GM23338 (cell line): ENCODE measurements around the gene SPNS3. TPM values are rescaled to one million over a fixed set of nuclear protein-coding genes. Genes with fewer than 3 reads are reported as not detected.

ENCODE experiments used
- ATAC-seq: fragments of 200-7000 bp; cut with Tn5 transposase; 3 replicates; pipeline ENCODE4 v1.9.1; 2020
- DNase-seq: peaks from one replicate; pipeline ENCODE4 v3.0.0-alpha.2; 2015; ENCODE audit warnings: low spot score
- H2AFZ ChIP-seq: fragments of 200-600 bp; sonication (generic); 2 replicates; pipeline ENCODE4 v1.8.0; 2016; ENCODE audit warnings: antibody characterized with exemption, mild to moderate bottlenecking, moderate library complexity
- H3F3A ChIP-seq: fragments of 200-600 bp; sonication (generic); replicated peaks from 2 replicates; pipeline ENCODE4 v1.8.0; 2017; ENCODE audit warnings: antibody characterized with exemption, mixed run types, low read depth
- H3K27ac ChIP-seq: fragments of 200-600 bp; sonication (generic); 2 replicates; pipeline ENCODE4 v1.6.1; 2016; ENCODE audit warnings: low read depth
- H3K27me3 ChIP-seq: fragments of 200-600 bp; sonication (generic); 2 replicates; pipeline ENCODE4 v1.8.0; 2016; ENCODE audit warnings: mild to moderate bottlenecking, mixed run types, moderate library complexity; ENCODE audit not compliant: insufficient read depth
- H3K36me3 ChIP-seq: fragments of 200-600 bp; sonication (generic); 2 replicates; pipeline ENCODE4 v1.8.0; 2016; ENCODE audit warnings: mild to moderate bottlenecking; ENCODE audit not compliant: insufficient read depth
- H3K4me1 ChIP-seq: fragments of 200-600 bp; sonication (generic); 2 replicates; pipeline ENCODE4 v1.8.0; 2016; ENCODE audit warnings: mild to moderate bottlenecking, moderate library complexity; ENCODE audit not compliant: insufficient read depth
- H3K4me2 ChIP-seq: fragments of 200-600 bp; sonication (generic); 2 replicates; pipeline ENCODE4 v1.7.1; 2017; ENCODE audit warnings: mixed run types
- H3K4me3 ChIP-seq: fragments of 200-600 bp; sonication (generic); 2 replicates; pipeline ENCODE4 v1.6.1; 2016; ENCODE audit warnings: mixed run types
- H3K79me2 ChIP-seq: fragments of 200-600 bp; sonication (generic); replicated peaks from 2 replicates; pipeline ENCODE4 v1.8.0; 2017; ENCODE audit warnings: mild to moderate bottlenecking; ENCODE audit not compliant: insufficient read depth
- H3K9me2 ChIP-seq: fragments of 200-600 bp; sonication (generic); 2 replicates; pipeline ENCODE4 v1.8.0; 2017; ENCODE audit not compliant: insufficient read depth
- H4K20me1 ChIP-seq: fragments of 200-600 bp; sonication (generic); replicated peaks from 2 replicates; pipeline ENCODE4 v1.8.0; 2017; ENCODE audit warnings: mild to moderate bottlenecking; ENCODE audit not compliant: insufficient read depth
- H3K27ac Mint-ChIP-seq: 2 replicates; pipeline ENCODE4 v1.8.0; 2020; ENCODE audit warnings: inconsistent platforms, mild to moderate bottlenecking, moderate library complexity, mixed read lengths
- H3K27me3 Mint-ChIP-seq: 3 replicates; pipeline ENCODE4 v1.8.0; 2022; ENCODE audit warnings: low read depth, mild to moderate bottlenecking, moderate library complexity, mixed read lengths, inconsistent platforms; ENCODE audit not compliant: insufficient read depth, poor library complexity
- H3K36me3 Mint-ChIP-seq: 3 replicates; pipeline ENCODE4 v1.8.0; 2021; ENCODE audit warnings: low read depth, mild to moderate bottlenecking, inconsistent platforms, moderate library complexity, mixed read lengths
- H3K4me1 Mint-ChIP-seq: 3 replicates; pipeline ENCODE4 v1.8.0; 2020; ENCODE audit warnings: mild to moderate bottlenecking, inconsistent platforms, mixed read lengths
- H3K4me3 Mint-ChIP-seq: 3 replicates; pipeline ENCODE4 v1.8.0; 2021; ENCODE audit warnings: moderate library complexity, mild to moderate bottlenecking, inconsistent platforms, mixed read lengths
- H3K9me3 Mint-ChIP-seq: 3 replicates; pipeline ENCODE4 v1.8.0; 2020; ENCODE audit warnings: moderate library complexity, mild to moderate bottlenecking, inconsistent platforms, mixed read lengths
- CREB1 ChIP-seq: fragments of 250-450 bp; sonication (Bioruptor Pico); IDR thresholded peaks from 2 replicates; pipeline ENCODE4 v1.5.0; 2020; ENCODE audit warnings: low read depth, mild to moderate bottlenecking, moderate library complexity
- EZH2 ChIP-seq: fragments of 200-600 bp; sonication (generic); IDR thresholded peaks from one replicate; pipeline ENCODE4 v1.8.0; 2017; ENCODE audit warnings: antibody characterized with exemption, mild to moderate bottlenecking, low read depth; ENCODE audit not compliant: unreplicated experiment
- JUNB ChIP-seq: IDR thresholded peaks from one replicate; pipeline ENCODE4 v1.6.1; 2016; ENCODE audit warnings: antibody characterized with exemption; ENCODE audit not compliant: unreplicated experiment
- STAT1 ChIP-seq: IDR thresholded peaks from one replicate; pipeline ENCODE4 v1.6.1; 2016; ENCODE audit warnings: antibody characterized with exemption; ENCODE audit not compliant: unreplicated experiment
- ZNF114 ChIP-seq: fragments of 250-450 bp; sonication (Bioruptor Pico); IDR thresholded peaks from 2 replicates; pipeline ENCODE4 v1.5.0; 2020; ENCODE audit warnings: mild to moderate bottlenecking, moderate library complexity
- polyA plus RNA-seq: library from polyadenylated mRNA; unstranded; fragments of >200 nt; fragmentation: Nextera tagmentation; extraction: Ambion mirVana; gene quantifications from 2 replicates; pipeline ENCODE4 v1.2.1, GENCODE V29; 2016
- total RNA-seq: library from RNA; depleted of rRNA; stranded (reverse); fragments of >200 nt; shearing (Covaris generic); gene quantifications from 2 replicates; pipeline ENCODE4 v1.2.3, GENCODE V29; 2014
- TF ChIP-seq, protein P1 (sequence below): fragments of 250-450 bp; sonication (Bioruptor Pico); IDR thresholded peaks from 2 replicates; pipeline ENCODE4 v1.5.0; 2020; ENCODE audit warnings: mild to moderate bottlenecking, moderate library complexity
- TF ChIP-seq, protein P2 (sequence below), 2 experiments: fragments of 200-600 bp in 1 of 2; sonication (generic) in 1 of 2; conservative IDR thresholded peaks; 2 replicates each; pipeline versions ENCODE4 v1.5.1 to v1.6.1; 2016 to 2017; ENCODE audit warnings: antibody characterized with exemption in 2 of 2, low read depth in 2 of 2, mild to moderate bottlenecking in 2 of 2, moderate library complexity in 1 of 2

SPNS3 gene
- total and polyA plus RNA-seq, 2 experiments from 2014 or later, result not detected

DNA sequence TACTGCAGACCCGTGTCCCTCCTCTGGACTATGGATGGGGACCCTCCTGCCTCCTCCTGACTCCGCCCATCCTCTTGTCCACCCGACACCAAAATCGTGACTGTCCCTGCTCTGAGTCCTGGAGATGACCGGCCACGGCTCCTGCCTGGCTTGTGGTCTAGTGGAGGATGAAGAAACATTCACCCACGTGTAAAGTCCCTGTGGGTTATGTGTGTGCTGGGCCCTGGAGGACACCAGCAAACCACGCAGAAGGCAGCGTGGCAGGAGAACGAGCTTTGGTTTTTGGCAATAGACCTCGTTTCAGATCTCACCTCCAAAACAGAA lies 76.8 kb downstream of the SPNS3 start (continued):
- TF ChIP-seq, protein P1, sequence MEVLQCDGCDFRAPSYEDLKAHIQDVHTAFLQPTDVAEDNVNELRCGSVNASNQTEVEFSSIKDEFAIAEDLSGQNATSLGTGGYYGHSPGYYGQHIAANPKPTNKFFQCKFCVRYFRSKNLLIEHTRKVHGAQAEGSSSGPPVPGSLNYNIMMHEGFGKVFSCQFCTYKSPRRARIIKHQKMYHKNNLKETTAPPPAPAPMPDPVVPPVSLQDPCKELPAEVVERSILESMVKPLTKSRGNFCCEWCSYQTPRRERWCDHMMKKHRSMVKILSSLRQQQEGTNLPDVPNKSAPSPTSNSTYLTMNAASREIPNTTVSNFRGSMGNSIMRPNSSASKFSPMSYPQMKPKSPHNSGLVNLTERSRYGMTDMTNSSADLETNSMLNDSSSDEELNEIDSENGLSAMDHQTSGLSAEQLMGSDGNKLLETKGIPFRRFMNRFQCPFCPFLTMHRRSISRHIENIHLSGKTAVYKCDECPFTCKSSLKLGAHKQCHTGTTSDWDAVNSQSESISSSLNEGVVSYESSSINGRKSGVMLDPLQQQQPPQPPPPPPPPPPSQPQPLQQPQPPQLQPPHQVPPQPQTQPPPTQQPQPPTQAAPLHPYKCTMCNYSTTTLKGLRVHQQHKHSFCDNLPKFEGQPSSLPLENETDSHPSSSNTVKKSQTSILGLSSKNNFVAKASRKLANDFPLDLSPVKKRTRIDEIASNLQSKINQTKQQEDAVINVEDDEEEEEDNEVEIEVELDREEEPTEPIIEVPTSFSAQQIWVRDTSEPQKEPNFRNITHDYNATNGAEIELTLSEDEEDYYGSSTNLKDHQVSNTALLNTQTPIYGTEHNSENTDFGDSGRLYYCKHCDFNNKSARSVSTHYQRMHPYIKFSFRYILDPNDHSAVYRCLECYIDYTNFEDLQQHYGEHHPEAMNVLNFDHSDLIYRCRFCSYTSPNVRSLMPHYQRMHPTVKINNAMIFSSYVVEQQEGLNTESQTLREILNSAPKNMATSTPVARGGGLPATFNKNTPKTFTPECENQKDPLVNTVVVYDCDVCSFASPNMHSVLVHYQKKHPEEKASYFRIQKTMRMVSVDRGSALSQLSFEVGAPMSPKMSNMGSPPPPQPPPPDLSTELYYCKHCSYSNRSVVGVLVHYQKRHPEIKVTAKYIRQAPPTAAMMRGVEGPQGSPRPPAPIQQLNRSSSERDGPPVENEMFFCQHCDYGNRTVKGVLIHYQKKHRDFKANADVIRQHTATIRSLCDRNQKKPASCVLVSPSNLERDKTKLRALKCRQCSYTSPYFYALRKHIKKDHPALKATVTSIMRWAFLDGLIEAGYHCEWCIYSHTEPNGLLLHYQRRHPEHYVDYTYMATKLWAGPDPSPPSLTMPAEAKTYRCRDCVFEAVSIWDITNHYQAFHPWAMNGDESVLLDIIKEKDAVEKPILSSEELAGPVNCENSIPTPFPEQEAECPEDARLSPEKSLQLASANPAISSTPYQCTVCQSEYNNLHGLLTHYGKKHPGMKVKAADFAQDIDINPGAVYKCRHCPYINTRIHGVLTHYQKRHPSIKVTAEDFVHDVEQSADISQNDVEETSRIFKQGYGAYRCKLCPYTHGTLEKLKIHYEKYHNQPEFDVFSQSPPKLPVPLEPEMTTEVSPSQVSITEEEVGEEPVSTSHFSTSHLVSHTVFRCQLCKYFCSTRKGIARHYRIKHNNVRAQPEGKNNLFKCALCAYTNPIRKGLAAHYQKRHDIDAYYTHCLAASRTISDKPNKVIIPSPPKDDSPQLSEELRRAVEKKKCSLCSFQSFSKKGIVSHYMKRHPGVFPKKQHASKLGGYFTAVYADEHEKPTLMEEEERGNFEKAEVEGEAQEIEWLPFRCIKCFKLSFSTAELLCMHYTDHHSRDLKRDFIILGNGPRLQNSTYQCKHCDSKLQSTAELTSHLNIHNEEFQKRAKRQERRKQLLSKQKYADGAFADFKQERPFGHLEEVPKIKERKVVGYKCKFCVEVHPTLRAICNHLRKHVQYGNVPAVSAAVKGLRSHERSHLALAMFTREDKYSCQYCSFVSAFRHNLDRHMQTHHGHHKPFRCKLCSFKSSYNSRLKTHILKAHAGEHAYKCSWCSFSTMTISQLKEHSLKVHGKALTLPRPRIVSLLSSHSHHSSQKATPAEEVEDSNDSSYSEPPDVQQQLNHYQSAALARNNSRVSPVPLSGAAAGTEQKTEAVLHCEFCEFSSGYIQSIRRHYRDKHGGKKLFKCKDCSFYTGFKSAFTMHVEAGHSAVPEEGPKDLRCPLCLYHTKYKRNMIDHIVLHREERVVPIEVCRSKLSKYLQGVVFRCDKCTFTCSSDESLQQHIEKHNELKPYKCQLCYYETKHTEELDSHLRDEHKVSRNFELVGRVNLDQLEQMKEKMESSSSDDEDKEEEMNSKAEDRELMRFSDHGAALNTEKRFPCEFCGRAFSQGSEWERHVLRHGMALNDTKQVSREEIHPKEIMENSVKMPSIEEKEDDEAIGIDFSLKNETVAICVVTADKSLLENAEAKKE (CRISPR knock-in tag), result no peak
- no peak for TF ChIP-seq CREB1 (CRISPR knock-in tag)
- TF ChIP-seq, protein P2, sequence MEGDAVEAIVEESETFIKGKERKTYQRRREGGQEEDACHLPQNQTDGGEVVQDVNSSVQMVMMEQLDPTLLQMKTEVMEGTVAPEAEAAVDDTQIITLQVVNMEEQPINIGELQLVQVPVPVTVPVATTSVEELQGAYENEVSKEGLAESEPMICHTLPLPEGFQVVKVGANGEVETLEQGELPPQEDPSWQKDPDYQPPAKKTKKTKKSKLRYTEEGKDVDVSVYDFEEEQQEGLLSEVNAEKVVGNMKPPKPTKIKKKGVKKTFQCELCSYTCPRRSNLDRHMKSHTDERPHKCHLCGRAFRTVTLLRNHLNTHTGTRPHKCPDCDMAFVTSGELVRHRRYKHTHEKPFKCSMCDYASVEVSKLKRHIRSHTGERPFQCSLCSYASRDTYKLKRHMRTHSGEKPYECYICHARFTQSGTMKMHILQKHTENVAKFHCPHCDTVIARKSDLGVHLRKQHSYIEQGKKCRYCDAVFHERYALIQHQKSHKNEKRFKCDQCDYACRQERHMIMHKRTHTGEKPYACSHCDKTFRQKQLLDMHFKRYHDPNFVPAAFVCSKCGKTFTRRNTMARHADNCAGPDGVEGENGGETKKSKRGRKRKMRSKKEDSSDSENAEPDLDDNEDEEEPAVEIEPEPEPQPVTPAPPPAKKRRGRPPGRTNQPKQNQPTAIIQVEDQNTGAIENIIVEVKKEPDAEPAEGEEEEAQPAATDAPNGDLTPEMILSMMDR (conservative IDR thresholded peaks at IDR 0.05; ENCODE audit: low read depth in 2 of 2), result no peak

DNA sequence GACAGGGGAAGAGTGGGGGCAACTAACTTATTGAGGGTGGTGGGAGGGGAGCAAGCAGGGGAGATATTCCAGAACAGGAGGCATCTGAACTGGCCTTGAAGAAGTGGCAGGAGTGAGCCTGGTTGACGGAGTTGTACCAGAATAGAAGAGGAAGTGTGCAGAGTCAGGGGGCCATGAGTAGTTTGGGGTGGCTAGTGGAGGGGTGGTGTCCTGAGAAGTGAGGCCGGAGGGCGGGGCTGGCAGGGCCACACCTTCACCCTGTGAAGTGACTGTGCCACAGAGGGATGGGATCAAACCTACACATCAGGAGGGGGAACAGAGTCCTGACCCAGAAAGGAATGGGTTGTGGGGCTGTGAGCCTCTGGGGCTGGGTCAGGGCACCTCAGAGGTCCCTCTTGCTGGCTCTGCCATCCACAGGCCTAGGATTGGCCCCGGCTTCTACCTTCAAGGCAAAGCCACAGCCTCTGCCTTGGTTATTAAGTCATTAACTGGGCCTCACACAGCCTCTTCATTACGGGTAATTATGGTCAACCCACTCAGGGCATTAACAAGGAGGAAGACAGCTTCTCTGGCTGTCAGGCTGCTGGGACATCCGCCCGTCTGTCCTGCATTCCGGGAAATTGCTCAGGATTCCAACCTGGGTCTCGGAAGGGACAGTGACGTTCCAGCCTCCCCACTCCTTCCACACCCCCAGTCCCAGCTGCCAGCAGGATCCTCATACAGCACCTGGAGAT lies 77.6 kb downstream of the SPNS3 start:
- Histone ChIP-seq H3K4me2 (no peak overlapping the region), H3K36me3 (no peaks in the 10 kb centered on the region), H2AFZ (no peak overlapping the region), H3K27me3 (no peaks in the 10 kb centered on the region), H3F3A (no peaks in the 10 kb centered on the region), H3K9me2 (no peaks in the 10 kb centered on the region), H3K27ac (no peak overlapping the region), H3K4me3 (no peak overlapping the region), H3K79me2 (no peaks in the 10 kb centered on the region), H3K4me1 (no peaks in the 10 kb centered on the region), H4K20me1 (no peaks in the 10 kb centered on the region)
- no peak for ATAC-seq
- no peak overlapping the region for H3K4me3 Mint-ChIP-seq
- no peaks in the 10 kb centered on the region; the same call in 2 of the 3 replicates for H3K9me3 Mint-ChIP-seq
- peaks cover 7% of the 10 kb centered on the region; the same call in 2 of the 3 replicates for H3K4me1 Mint-ChIP-seq
- H3K27me3 Mint-ChIP-seq, result peaks cover 21% of the 10 kb centered on the region
- DNase-seq, result no peak
- no peak overlapping the region for H3K27ac Mint-ChIP-seq
- no peaks in the 10 kb centered on the region for H3K36me3 Mint-ChIP-seq
- no peak for TF ChIP-seq EZH2
- no peak for TF ChIP-seq CREB1 (CRISPR knock-in tag)
- TF ChIP-seq, protein P1 (CRISPR knock-in tag), result no peak
- TF ChIP-seq JUNB, result no peak
- no peak for TF ChIP-seq ZNF114
- no peak for TF ChIP-seq STAT1
